ENCODE measurements around the gene EFHB.

GRCh38 chr3:19961960-19962359 lies 27.9 kb upstream of the EFHB start:
- no peak for TF ChIP-seq EZH2 (IDR thresholded peaks at IDR 0.05; ENCODE audit: borderline replicate concordance, low read depth, low read length, severe bottlenecking)
- TF ChIP-seq, protein P1, sequence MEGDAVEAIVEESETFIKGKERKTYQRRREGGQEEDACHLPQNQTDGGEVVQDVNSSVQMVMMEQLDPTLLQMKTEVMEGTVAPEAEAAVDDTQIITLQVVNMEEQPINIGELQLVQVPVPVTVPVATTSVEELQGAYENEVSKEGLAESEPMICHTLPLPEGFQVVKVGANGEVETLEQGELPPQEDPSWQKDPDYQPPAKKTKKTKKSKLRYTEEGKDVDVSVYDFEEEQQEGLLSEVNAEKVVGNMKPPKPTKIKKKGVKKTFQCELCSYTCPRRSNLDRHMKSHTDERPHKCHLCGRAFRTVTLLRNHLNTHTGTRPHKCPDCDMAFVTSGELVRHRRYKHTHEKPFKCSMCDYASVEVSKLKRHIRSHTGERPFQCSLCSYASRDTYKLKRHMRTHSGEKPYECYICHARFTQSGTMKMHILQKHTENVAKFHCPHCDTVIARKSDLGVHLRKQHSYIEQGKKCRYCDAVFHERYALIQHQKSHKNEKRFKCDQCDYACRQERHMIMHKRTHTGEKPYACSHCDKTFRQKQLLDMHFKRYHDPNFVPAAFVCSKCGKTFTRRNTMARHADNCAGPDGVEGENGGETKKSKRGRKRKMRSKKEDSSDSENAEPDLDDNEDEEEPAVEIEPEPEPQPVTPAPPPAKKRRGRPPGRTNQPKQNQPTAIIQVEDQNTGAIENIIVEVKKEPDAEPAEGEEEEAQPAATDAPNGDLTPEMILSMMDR (IDR thresholded peaks at IDR 0.05; ENCODE audit: borderline replicate concordance, extremely low read depth, low read length, poor library complexity, severe bottlenecking) = no peak
